Ishikawa (cell line): ENCODE measurements around the gene TERT.

Experiments
- CEBPB ChIP-seq: IDR thresholded peaks from 2 replicates; pipeline ENCODE4 v1.6.1; 2012
- CREB1 ChIP-seq: IDR thresholded peaks from 2 replicates; pipeline ENCODE4 v1.6.1; 2012; ENCODE audit warnings: low read depth
- EGR1 ChIP-seq: IDR thresholded peaks from 2 replicates; pipeline ENCODE4 v1.6.1; 2012
- EP300 ChIP-seq: IDR thresholded peaks from 2 replicates; pipeline ENCODE4 v1.6.1; 2012; ENCODE audit warnings: borderline replicate concordance
- FOXM1 ChIP-seq: IDR thresholded peaks from 2 replicates; pipeline ENCODE4 v1.6.1; 2012; ENCODE audit warnings: low read depth, borderline replicate concordance
- NFIC ChIP-seq: IDR thresholded peaks from 2 replicates; pipeline ENCODE4 v1.6.1; 2012
- RAD21 ChIP-seq: IDR thresholded peaks from 2 replicates; pipeline ENCODE4 v1.6.1; 2012; ENCODE audit warnings: low read depth
- REST ChIP-seq: IDR thresholded peaks from 2 replicates; pipeline ENCODE4 v1.6.1; 2012; ENCODE audit warnings: low read depth, mild to moderate bottlenecking
- TAF1 ChIP-seq: IDR thresholded peaks from 2 replicates; pipeline ENCODE4 v1.6.1; 2012; ENCODE audit warnings: low read depth, mild to moderate bottlenecking
- TCF12 ChIP-seq: IDR thresholded peaks from 2 replicates; pipeline ENCODE4 v1.6.1; 2012; ENCODE audit warnings: low read depth
- TEAD4 ChIP-seq: IDR thresholded peaks from 2 replicates; pipeline ENCODE4 v1.6.1; 2012
- USF1 ChIP-seq: IDR thresholded peaks from 2 replicates; pipeline ENCODE4 v1.6.1; 2012
- YY1 ChIP-seq: IDR thresholded peaks from 2 replicates; pipeline ENCODE4 v1.6.1; 2012; ENCODE audit warnings: low read depth
- ZBTB7A ChIP-seq: IDR thresholded peaks from 2 replicates; pipeline ENCODE4 v1.6.1; 2012; ENCODE audit warnings: low read depth
- TF ChIP-seq, protein P1 (sequence below): IDR thresholded peaks from 2 replicates; pipeline ENCODE4 v1.6.1; 2012

TERT gene

DNA sequence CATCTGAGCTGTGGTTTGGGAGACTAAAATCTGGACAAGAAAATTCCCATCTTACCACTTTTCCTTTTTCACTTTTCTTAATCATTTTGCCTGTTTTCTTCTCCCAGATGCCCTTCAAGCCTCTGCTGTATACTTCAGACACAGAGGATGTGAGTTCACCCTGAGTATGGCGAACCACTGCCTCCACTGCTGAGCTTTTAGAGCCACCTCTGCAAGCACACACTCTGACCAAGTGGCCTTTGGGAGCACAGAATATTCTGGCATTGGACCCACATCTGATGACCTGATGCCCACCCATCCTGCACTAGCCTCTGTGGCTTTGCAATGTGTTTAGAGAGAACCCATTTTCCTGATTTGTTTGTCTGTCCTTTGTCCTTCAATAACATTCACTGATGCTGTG is 32.5 kb downstream of the TERT start:
- TF ChIP-seq RAD21, result no peak
- TF ChIP-seq, protein P1, sequence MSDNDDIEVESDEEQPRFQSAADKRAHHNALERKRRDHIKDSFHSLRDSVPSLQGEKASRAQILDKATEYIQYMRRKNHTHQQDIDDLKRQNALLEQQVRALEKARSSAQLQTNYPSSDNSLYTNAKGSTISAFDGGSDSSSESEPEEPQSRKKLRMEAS, result no peak

DNA sequence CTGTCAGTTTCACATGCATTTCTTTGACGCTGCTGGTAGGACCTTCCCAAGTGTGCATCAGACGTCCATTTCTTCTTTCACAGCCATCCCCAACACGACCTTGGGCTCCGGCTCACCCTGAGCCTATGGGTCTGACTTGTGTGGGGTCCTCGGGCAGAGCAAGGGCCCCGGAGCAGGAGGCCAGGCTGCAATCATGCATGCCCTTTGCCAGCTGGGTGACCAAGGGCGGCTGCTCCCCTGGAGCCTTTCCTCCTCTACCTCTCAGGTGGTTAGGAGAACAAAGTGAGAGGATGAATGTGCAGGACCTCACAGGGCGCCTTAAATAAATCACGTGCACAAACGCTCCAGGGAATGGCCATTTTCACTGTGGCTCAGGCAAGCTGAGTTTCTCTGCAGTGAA is 33.2 kb downstream of the TERT start:
- TF ChIP-seq CREB1, result no peak
- no peak for TF ChIP-seq YY1
- TF ChIP-seq REST, result no peak
- TF ChIP-seq, protein P1, result no peak
- TF ChIP-seq EP300, result no peak
- no peak for TF ChIP-seq TCF12
- TF ChIP-seq TAF1, result no peak
- no peak for TF ChIP-seq ZBTB7A
- TF ChIP-seq NFIC, result no peak
- no peak for TF ChIP-seq FOXM1
- TF ChIP-seq CEBPB, result no peak
- TF ChIP-seq TEAD4, result no peak
- no peak for TF ChIP-seq USF1

DNA sequence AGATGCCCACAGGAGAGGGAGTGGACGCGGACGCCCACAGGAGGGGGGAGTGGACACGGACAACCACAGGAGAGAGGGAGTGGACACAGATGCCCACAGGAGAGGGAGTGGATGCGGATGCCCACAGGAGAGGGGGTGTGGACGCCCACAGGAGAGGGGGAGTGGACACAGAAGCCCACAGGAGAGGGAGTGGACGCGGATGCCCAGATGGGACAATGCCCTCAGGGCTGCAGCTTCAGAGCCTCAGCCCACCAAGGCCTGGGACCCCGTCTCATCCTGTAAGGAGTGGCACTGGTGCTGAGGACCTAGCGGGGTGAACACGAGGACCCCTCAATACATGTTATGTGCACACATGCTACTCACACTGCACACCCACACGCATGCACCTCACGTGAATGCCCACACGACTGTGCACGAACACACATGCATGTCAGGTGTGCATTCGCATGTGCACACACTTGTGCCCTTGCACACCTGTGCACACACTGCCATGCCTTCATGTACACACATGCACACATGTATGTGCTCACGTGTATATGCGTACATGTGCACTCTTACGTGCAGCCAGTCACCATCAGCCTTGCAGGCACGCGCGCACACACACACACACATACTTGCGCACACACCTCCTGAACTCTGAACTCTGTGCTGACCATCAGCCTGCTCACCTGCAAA is 34.9 kb downstream of the TERT start:
- no peak for TF ChIP-seq EGR1
- no peak for TF ChIP-seq CREB1
- TF ChIP-seq TAF1, result no peak
- no peak for TF ChIP-seq TEAD4
- no peak for TF ChIP-seq RAD21
- TF ChIP-seq, protein P1, result no peak
- no peak for TF ChIP-seq FOXM1
- TF ChIP-seq YY1, result no peak
- no peak for TF ChIP-seq USF1
- no peak for TF ChIP-seq TCF12
- TF ChIP-seq REST, result no peak
- no peak for TF ChIP-seq CEBPB
- no peak for TF ChIP-seq ZBTB7A
- TF ChIP-seq EP300, result no peak
- TF ChIP-seq NFIC, result no peak

DNA sequence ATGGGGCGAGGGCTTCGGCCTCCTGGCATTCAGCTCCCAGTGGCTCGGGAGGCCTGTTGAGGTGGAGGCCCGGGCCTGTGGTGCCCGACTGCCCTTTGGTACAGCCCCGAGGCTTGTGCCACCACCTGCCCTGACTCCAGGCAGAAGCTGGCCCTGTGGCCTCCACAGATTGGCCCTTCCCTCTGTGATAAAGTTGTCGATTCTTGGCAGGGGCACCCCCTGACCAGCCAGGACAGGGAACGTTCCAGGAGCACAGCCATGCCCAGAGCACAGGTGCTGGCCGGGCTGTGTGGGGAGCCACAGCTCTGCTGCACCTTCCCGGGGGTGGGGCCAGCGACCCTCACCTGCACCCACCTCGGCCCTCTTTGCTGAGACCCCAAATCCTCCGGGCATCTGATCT is 37.0 kb downstream of the TERT start:
- no peak for TF ChIP-seq TAF1
- TF ChIP-seq TEAD4, result no peak

DNA sequence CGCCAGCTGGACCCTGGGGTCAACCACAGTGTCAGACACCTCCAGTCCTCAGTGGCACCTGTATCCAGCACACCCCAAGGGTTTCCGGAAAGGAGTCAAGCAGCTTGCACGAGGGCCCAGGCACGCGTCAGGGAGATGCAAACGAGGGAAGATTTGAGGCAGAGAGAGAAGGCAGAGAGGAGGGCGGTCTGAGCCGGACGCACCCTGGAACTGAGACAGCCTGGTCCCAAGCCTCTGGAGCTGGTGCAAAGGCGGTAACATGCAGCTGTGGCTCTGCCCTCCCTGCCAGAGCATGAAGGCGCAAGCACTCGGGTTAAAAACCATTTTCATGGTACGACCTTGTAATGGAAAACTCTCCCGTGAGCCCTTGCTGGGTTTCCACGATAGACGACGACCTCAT is 37.5 kb downstream of the TERT start:
- TF ChIP-seq, protein P1, result no peak
- TF ChIP-seq EP300 (no peak), CEBPB (no peak), TCF12 (no peak), FOXM1 (no peak), YY1 (no peak), ZBTB7A (no peak), CREB1 (no peak), RAD21 (no peak)

GRCh38 chr5:1256776-1257175 is 38.1 kb downstream of the TERT start:
- TF ChIP-seq ZBTB7A (no peak), FOXM1 (no peak)
- TF ChIP-seq, protein P1, result no peak
